HepG2 (cell line): ENCODE measurements around the gene NBEAL2. TPM values are rescaled to one million over a fixed set of nuclear protein-coding genes. Genes with fewer than 3 reads are reported as not detected.

ENCODE experiments used
- AKAP8 ChIP-seq: sonication (generic); formaldehyde crosslinking; IDR thresholded peaks from 2 replicates; pipeline ENCODE4 v1.5.1; 2020; ENCODE audit warnings: mild to moderate bottlenecking, missing genetic modification reagents
- DNMT3B ChIP-seq: conservative IDR thresholded peaks from 2 replicates; pipeline ENCODE4 v1.6.1; 2016; ENCODE audit warnings: missing biosample characterization, control low read depth
- EED ChIP-seq: sonication (generic); formaldehyde crosslinking; IDR thresholded peaks from 2 replicates; pipeline ENCODE4 v1.5.0; 2020; ENCODE audit warnings: mild to moderate bottlenecking, missing genetic modification reagents
- HNRNPH1 ChIP-seq: fragments of 200-400 bp; formaldehyde crosslinking; optimal IDR thresholded peaks from 2 replicates; pipeline ENCODE3; 2017; ENCODE audit warnings: mild to moderate bottlenecking, low read depth, low read length
- HOXA3 ChIP-seq: sonication (generic); formaldehyde crosslinking; IDR thresholded peaks from 2 replicates; pipeline ENCODE4 v1.5.0; 2020; ENCODE audit warnings: missing genetic modification reagents
- KAT7 ChIP-seq: IDR thresholded peaks from 2 replicates; pipeline ENCODE4 v1.6.1; 2018; ENCODE audit warnings: borderline replicate concordance, missing compliant biosample characterization
- KLF16 ChIP-seq, 2 experiments: sonication (generic) in 1 of 2; formaldehyde crosslinking in 1 of 2; IDR thresholded peaks; 2 replicates each; pipeline versions ENCODE4 v1.6.1 to v1.8.0; 2016 to 2023; ENCODE audit warnings: missing genetic modification reagents in 2 of 2, missing compliant biosample characterization in 1 of 2
- MED13 ChIP-seq: sonication (generic); formaldehyde crosslinking; IDR thresholded peaks from 2 replicates; pipeline ENCODE4 v1.5.0; 2020; ENCODE audit warnings: missing genetic modification reagents
- MIER2 ChIP-seq: IDR thresholded peaks from 2 replicates; pipeline ENCODE4 v1.6.1; 2016; ENCODE audit warnings: missing biosample characterization, missing genetic modification reagents
- NFE2L2 ChIP-seq: fragments of 150-350 bp; IDR thresholded peaks from 2 replicates; pipeline ENCODE4 v1.6.1; 2014; ENCODE audit warnings: low read length
- NFKB2 ChIP-seq: sonication (generic); formaldehyde crosslinking; IDR thresholded peaks from 2 replicates; pipeline ENCODE4 v1.4.0; 2020; ENCODE audit warnings: missing genetic modification reagents, borderline replicate concordance
- NKX3-1 ChIP-seq: sonication (generic); formaldehyde crosslinking; IDR thresholded peaks from 2 replicates; pipeline ENCODE4 v1.5.0; 2020; ENCODE audit warnings: missing genetic modification reagents
- RORA ChIP-seq: sonication (generic); formaldehyde crosslinking; IDR thresholded peaks from 2 replicates; pipeline ENCODE4 v1.5.0; 2020; ENCODE audit warnings: mild to moderate bottlenecking, missing genetic modification reagents, moderate library complexity
- ZFYVE20 ChIP-seq: sonication (generic); formaldehyde crosslinking; IDR thresholded peaks from 2 replicates; pipeline ENCODE4 v1.8.0; 2023; ENCODE audit warnings: low read depth, mild to moderate bottlenecking, moderate library complexity, missing genetic modification reagents, borderline replicate concordance
- ZNF326 ChIP-seq: sonication (generic); formaldehyde crosslinking; IDR thresholded peaks from 2 replicates; pipeline ENCODE4 v1.4.0; 2020; ENCODE audit warnings: missing genetic modification reagents, borderline replicate concordance
- ZNF367 ChIP-seq: sonication (generic); formaldehyde crosslinking; IDR thresholded peaks from 2 replicates; pipeline ENCODE4 v1.4.0; 2020; ENCODE audit warnings: missing genetic modification reagents, borderline replicate concordance
- ZNF44 ChIP-seq: sonication (generic); formaldehyde crosslinking; IDR thresholded peaks from 2 replicates; pipeline ENCODE4 v1.5.1; 2020; ENCODE audit warnings: mild to moderate bottlenecking, missing genetic modification reagents
- ZNF484 ChIP-seq: sonication (generic); formaldehyde crosslinking; IDR thresholded peaks from 2 replicates; pipeline ENCODE4 v1.5.1; 2020; ENCODE audit warnings: mild to moderate bottlenecking, low read depth, missing genetic modification reagents, borderline replicate concordance
- ZNF619 ChIP-seq: sonication (generic); formaldehyde crosslinking; IDR thresholded peaks from 2 replicates; pipeline ENCODE4 v1.4.0; 2020; ENCODE audit warnings: mild to moderate bottlenecking, missing genetic modification reagents
- ZNF788 ChIP-seq: sonication (generic); formaldehyde crosslinking; IDR thresholded peaks from 2 replicates; pipeline ENCODE4 v1.5.0; 2020; ENCODE audit warnings: mild to moderate bottlenecking, missing genetic modification reagents, borderline replicate concordance
- ZNF790 ChIP-seq: sonication (generic); formaldehyde crosslinking; IDR thresholded peaks from 2 replicates; pipeline ENCODE4 v1.8.0; 2022; ENCODE audit warnings: missing genetic modification reagents, mild to moderate bottlenecking, borderline replicate concordance
- ZSCAN31 ChIP-seq: sonication (generic); formaldehyde crosslinking; IDR thresholded peaks from 2 replicates; pipeline ENCODE4 v1.5.0; 2020; ENCODE audit warnings: low read depth, mild to moderate bottlenecking, missing genetic modification reagents
- polyA plus RNA-seq, 8 experiments: library from polyadenylated mRNA; depleted of rRNA in 3 of 8; stranded (reverse) in 7 of 8; unstranded in 1 of 8; fragments of >200 nt; fragmentation: Illumina TruSeq in 4 of 8; extraction: Trizol in 4 of 8; gene quantifications; 2 replicates each; pipeline versions ENCODE4 v1.2.1 to v1.2.3, GENCODE V29; 2011 to 2016; ENCODE audit warnings: low read depth in 4 of 8, missing spikeins in 1 of 8, mixed read lengths in 1 of 8; ENCODE audit not compliant: insufficient read depth in 1 of 8
- total RNA-seq, 5 experiments: library from RNA; depleted of rRNA; stranded (reverse); fragments of >200 nt; fragmentation: Illumina TruSeq; extraction: Trizol; gene quantifications; 2 replicates each; pipeline ENCODE4 v1.2.3, GENCODE V29; 2016; ENCODE audit warnings: low read depth in 1 of 5
- TF ChIP-seq, protein P1 (sequence below): sonication (generic); formaldehyde crosslinking; IDR thresholded peaks from 2 replicates; pipeline ENCODE4 v1.4.0; 2020; ENCODE audit warnings: missing genetic modification reagents, borderline replicate concordance
- TF ChIP-seq, protein P2 (sequence below): sonication (generic); formaldehyde crosslinking; IDR thresholded peaks from 2 replicates; pipeline ENCODE4 v1.4.0; 2020; ENCODE audit warnings: missing genetic modification reagents

The NBEAL2 gene
- total and polyA plus RNA-seq, 2 of the 13 experiments (the other 11 are each of a cell fraction or from before 2014, with no cell fraction given), result 9.7 to 12.4 TPM

DNA sequence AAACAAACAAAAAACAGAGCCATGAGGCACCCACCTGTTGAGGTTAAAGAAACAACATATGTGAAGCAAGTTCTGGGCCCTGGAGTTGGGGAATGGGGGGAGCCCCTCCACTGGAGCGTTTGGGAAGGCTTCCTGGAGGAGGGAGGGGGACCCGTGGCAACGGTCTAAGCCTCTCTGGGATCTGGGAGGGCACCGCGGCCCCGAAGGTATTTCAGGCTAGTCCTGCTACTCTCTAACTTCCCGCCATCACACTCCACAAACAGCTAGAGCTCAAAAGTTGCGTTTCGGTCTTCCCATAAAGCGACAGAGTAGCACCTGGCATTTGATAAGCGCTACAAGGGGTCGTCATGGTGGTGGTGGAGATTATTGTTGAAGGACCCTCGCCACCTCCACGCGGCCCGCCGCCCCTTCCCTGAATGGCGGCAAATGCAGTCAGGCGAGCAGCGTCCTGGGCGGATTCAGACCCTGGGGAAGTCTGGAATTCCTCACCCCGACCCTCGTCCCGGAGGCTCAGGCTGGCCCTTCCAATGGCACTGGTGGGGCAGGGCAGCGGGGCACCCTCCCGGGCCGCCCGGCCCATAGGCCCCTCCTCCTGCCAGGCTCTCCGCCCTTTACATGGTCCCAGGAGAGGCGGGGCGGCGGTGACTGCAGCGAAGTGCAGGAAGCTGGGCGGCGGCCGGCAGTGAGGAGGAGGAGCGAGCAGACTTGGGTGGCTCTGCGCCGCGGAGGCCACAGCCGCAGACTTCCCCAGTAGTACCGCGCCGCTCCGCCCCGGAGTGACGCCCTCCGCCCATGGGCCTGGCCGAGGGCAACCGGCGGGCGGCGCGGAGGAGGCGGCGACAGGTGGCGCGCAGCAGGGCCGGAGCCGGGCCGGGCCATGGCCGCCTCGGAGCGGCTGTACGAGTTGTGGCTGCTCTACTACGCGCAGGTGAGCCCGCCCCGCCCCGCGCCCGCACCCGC, at the start of gene NBEAL2 (continued):
- TF ChIP-seq AKAP8 (CRISPR knock-in tag) (no peak), EED (CRISPR knock-in tag) (0 out of 2 replicates have a peak, but pooled peaks have one; percentile 39), MIER2 (0 out of 2 replicates have a peak, but pooled peaks have one; percentile 21), ZNF326 (CRISPR knock-in tag) (no peak), RORA (no peak), ZNF790 (CRISPR knock-in tag) (no peak), ZNF484 (no peak), KAT7 (CRISPR knock-in tag) (peak; percentile 80; the same call in 1 of the 2 replicates), NKX3-1 (CRISPR knock-in tag) (0 out of 2 replicates have a peak, but pooled peaks have one; percentile 42), ZNF619 (no peak), ZNF44 (CRISPR knock-in tag) (no peak), MED13 (CRISPR knock-in tag) (no peak), ZFYVE20 (CRISPR knock-in tag) (no peak), ZNF367 (no peak; the same call in 1 of the 2 replicates), ZNF788 (CRISPR knock-in tag) (peak; percentile 54; the same call in 1 of the 2 replicates), HNRNPH1 (no peak), NFKB2 (CRISPR knock-in tag) (peak; percentile 88; the same call in 1 of the 2 replicates), DNMT3B (CRISPR knock-in tag) (no peak), NFE2L2 (no peak), KLF16 (CRISPR knock-in tag; IDR thresholded peaks at IDR 0.05) (peak in 1 of 2 experiments; percentile 64; a peak in 2 of 4 replicates), ZSCAN31 (CRISPR knock-in tag) (peak; percentile 84; the same call in 1 of the 2 replicates), HOXA3 (CRISPR knock-in tag) (peak; percentile 59)
- TF ChIP-seq, protein P1, sequence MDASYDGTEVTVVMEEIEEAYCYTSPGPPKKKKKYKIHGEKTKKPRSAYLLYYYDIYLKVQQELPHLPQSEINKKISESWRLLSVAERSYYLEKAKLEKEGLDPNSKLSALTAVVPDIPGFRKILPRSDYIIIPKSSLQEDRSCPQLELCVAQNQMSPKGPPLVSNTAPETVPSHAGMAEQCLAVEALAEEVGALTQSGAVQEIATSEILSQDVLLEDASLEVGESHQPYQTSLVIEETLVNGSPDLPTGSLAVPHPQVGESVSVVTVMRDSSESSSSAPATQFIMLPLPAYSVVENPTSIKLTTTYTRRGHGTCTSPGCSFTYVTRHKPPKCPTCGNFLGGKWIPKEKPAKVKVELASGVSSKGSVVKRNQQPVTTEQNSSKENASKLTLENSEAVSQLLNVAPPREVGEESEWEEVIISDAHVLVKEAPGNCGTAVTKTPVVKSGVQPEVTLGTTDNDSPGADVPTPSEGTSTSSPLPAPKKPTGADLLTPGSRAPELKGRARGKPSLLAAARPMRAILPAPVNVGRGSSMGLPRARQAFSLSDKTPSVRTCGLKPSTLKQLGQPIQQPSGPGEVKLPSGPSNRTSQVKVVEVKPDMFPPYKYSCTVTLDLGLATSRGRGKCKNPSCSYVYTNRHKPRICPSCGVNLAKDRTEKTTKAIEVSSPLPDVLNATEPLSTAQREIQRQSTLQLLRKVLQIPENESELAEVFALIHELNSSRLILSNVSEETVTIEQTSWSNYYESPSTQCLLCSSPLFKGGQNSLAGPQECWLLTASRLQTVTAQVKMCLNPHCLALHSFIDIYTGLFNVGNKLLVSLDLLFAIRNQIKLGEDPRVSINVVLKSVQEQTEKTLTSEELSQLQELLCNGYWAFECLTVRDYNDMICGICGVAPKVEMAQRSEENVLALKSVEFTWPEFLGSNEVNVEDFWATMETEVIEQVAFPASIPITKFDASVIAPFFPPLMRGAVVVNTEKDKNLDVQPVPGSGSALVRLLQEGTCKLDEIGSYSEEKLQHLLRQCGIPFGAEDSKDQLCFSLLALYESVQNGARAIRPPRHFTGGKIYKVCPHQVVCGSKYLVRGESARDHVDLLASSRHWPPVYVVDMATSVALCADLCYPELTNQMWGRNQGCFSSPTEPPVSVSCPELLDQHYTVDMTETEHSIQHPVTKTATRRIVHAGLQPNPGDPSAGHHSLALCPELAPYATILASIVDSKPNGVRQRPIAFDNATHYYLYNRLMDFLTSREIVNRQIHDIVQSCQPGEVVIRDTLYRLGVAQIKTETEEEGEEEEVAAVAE, result no peak
- TF ChIP-seq, protein P2, sequence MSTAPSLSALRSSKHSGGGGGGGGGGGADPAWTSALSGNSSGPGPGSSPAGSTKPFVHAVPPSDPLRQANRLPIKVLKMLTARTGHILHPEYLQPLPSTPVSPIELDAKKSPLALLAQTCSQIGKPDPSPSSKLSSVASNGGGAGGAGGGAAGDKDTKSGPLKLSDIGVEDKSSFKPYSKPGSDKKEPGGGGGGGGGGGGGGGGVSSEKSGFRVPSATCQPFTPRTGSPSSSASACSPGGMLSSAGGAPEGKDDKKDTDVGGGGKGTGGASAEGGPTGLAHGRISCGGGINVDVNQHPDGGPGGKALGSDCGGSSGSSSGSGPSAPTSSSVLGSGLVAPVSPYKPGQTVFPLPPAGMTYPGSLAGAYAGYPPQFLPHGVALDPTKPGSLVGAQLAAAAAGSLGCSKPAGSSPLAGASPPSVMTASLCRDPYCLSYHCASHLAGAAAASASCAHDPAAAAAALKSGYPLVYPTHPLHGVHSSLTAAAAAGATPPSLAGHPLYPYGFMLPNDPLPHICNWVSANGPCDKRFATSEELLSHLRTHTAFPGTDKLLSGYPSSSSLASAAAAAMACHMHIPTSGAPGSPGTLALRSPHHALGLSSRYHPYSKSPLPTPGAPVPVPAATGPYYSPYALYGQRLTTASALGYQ, result peak; percentile 40; the same call in 1 of the 2 replicates
